Loucy (cell line): Measurements from ENCODE around the gene RHOA.

ENCODE experiments used
- H2AFZ ChIP-seq: fragments of 200-600 bp; sonication (generic); 2 replicates; pipeline ENCODE4 v1.6.0; 2016; ENCODE audit warnings: antibody characterized with exemption, mild to moderate bottlenecking, low read length, moderate library complexity
- H3F3A ChIP-seq: fragments of 200-600 bp; 2 replicates; pipeline ENCODE4 v1.6.0; 2016; ENCODE audit warnings: antibody characterized with exemption, low read depth, mild to moderate bottlenecking
- H3K27me3 ChIP-seq: fragments of 200-600 bp; sonication (generic); 2 replicates; pipeline ENCODE4 v1.6.1; 2014; ENCODE audit warnings: low read length, mild to moderate bottlenecking; ENCODE audit not compliant: insufficient read depth, poor library complexity, severe bottlenecking
- H3K36me3 ChIP-seq: fragments of 200-600 bp; sonication (generic); 2 replicates; pipeline ENCODE4 v1.6.1; 2016; ENCODE audit warnings: low read length; ENCODE audit not compliant: insufficient read depth
- H3K4me1 ChIP-seq: fragments of 200-600 bp; sonication (generic); 2 replicates; pipeline ENCODE4 v1.5.1; 2014; ENCODE audit warnings: low read length, mild to moderate bottlenecking; ENCODE audit not compliant: insufficient read depth, poor library complexity, severe bottlenecking
- H3K4me2 ChIP-seq: fragments of 200-600 bp; sonication (generic); 2 replicates; pipeline ENCODE4 v1.6.0; 2014; ENCODE audit warnings: antibody characterized with exemption, low read length, low read depth, mild to moderate bottlenecking; ENCODE audit not compliant: poor library complexity, severe bottlenecking
- H3K4me3 ChIP-seq: fragments of 200-600 bp; sonication (generic); 2 replicates; pipeline ENCODE4 v1.5.1; 2014; ENCODE audit warnings: low read length, mild to moderate bottlenecking, mixed read lengths; ENCODE audit not compliant: poor library complexity, severe bottlenecking
- H3K79me2 ChIP-seq: fragments of 200-600 bp; sonication (generic); 2 replicates; pipeline ENCODE4 v1.6.1; 2014; ENCODE audit warnings: low read length; ENCODE audit not compliant: insufficient read depth
- H3K9ac ChIP-seq: fragments of 200-600 bp; sonication (generic); 2 replicates; pipeline ENCODE4 v1.6.0; 2014; ENCODE audit warnings: mild to moderate bottlenecking, low read depth, low read length, moderate library complexity; ENCODE audit not compliant: poor library complexity, severe bottlenecking
- H3K9me2 ChIP-seq: fragments of 200-600 bp; sonication (generic); replicated peaks from 2 replicates; pipeline ENCODE4 v1.6.1; 2016; ENCODE audit warnings: low read depth, low read length, mixed read lengths
- H3K9me3 ChIP-seq: fragments of 200-600 bp; sonication (generic); 2 replicates; pipeline ENCODE4 v1.6.1; 2014; ENCODE audit warnings: mild to moderate bottlenecking, antibody characterized with exemption, low read length, low read depth; ENCODE audit not compliant: insufficient read depth
- H4K20me1 ChIP-seq: fragments of 200-600 bp; sonication (generic); 2 replicates; pipeline ENCODE4 v1.6.0; 2014; ENCODE audit warnings: antibody characterized with exemption, low read length, mild to moderate bottlenecking; ENCODE audit not compliant: insufficient read depth, poor library complexity, severe bottlenecking
- EZH2phosphoT487 ChIP-seq: fragments of 200-600 bp; IDR thresholded peaks from 2 replicates; pipeline ENCODE4 v1.6.1; 2018; ENCODE audit warnings: antibody characterized with exemption, mild to moderate bottlenecking, moderate library complexity, borderline replicate concordance
- TF ChIP-seq, protein P1 (sequence below): fragments of 200-600 bp; sonication (generic); conservative IDR thresholded peaks from 2 replicates; pipeline ENCODE4 v1.5.1; 2014; ENCODE audit warnings: mild to moderate bottlenecking, antibody characterized with exemption, low read length

The RHOA gene

DNA sequence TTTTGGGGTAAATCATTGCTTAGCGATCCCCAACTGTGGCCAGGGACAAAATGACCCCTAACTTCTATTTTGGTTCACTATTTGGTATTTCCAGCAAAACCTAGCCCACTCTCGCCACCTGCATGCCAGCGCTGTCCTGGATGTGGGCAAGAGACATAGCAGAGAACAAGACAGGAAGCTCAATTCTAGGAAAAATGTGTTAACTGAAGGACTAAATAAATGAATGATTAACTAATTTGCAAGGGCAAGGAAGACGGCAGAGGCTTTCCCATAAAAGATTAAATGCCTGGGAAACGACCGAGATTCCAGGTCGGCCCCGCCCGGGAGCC, 16.9 kb upstream of the RHOA start:
- Histone ChIP-seq H3K4me2 (peak overlapping the region; percentile 67), H3F3A (no peaks in the 10 kb centered on the region), H4K20me1 (no peaks in the 10 kb centered on the region), H2AFZ (peak overlapping the region; percentile 96), H3K4me3 (peak overlapping the region; percentile 87), H3K9me3 (no peaks in the 10 kb centered on the region), H3K79me2 (0 out of 2 replicates have a peak, but pooled peaks cover 12% of the 10 kb centered on the region), H3K4me1 (peaks cover 19% of the 10 kb centered on the region), H3K9me2 (no peaks in the 10 kb centered on the region), H3K27me3 (no peaks in the 10 kb centered on the region), H3K36me3 (no peaks in the 10 kb centered on the region), H3K9ac (peak overlapping the region; percentile 81)
- TF ChIP-seq EZH2phosphoT487 = no peak
- TF ChIP-seq, protein P1, sequence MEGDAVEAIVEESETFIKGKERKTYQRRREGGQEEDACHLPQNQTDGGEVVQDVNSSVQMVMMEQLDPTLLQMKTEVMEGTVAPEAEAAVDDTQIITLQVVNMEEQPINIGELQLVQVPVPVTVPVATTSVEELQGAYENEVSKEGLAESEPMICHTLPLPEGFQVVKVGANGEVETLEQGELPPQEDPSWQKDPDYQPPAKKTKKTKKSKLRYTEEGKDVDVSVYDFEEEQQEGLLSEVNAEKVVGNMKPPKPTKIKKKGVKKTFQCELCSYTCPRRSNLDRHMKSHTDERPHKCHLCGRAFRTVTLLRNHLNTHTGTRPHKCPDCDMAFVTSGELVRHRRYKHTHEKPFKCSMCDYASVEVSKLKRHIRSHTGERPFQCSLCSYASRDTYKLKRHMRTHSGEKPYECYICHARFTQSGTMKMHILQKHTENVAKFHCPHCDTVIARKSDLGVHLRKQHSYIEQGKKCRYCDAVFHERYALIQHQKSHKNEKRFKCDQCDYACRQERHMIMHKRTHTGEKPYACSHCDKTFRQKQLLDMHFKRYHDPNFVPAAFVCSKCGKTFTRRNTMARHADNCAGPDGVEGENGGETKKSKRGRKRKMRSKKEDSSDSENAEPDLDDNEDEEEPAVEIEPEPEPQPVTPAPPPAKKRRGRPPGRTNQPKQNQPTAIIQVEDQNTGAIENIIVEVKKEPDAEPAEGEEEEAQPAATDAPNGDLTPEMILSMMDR = peak; percentile 36

DNA sequence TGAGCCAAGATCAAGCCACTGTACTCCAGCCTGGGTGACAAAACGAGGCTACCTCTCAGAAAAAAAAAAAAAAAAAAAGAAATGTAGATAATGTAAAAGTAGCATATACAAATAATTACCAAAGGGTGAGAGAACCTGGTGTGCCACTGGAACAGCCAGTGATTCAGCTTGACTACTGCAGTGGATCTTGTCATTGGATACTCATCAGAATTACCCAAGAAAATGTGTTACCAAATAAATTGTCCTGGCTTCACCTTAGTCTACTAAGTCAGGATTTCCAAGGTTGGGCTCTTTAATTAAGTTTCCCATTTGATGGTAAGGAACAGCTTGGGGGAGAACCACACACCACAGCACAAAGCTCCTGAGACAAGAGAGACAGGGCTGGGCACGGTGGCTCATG, 15.8 kb upstream of the RHOA start:
- Histone ChIP-seq H3K79me2 (0 out of 2 replicates have a peak, but pooled peaks cover 12% of the 10 kb centered on the region), H3F3A (no peaks in the 10 kb centered on the region), H3K4me3 (no peak overlapping the region), H3K4me2 (peak overlapping the region; percentile 67), H3K27me3 (no peaks in the 10 kb centered on the region), H3K9me3 (no peaks in the 10 kb centered on the region), H2AFZ (no peak overlapping the region), H3K9ac (no peak overlapping the region), H3K4me1 (peaks cover 21% of the 10 kb centered on the region), H3K36me3 (no peaks in the 10 kb centered on the region), H3K9me2 (no peaks in the 10 kb centered on the region), H4K20me1 (no peaks in the 10 kb centered on the region)
- no peak for TF ChIP-seq EZH2phosphoT487
- TF ChIP-seq, protein P1 = no peak

DNA sequence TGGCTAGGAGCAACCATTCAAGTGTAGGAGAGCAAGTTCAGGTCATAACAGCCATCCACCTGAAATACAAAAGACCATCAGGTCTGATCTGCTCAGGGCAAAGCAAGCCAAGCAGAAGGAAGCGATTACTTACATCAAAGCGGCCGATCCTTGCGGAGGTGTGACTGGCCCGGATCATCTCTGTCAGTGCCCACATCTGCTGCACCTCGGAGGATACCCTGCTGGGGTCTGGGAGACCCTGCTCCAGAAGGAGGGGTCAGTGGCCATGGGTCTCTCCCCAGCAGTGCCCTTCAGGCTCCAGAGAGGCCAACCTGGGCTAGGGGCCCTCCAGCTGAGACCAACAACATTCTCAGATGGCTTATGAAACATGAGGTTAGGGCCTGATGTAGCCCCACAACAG, 13.0 kb upstream of the RHOA start:
- no peak for TF ChIP-seq EZH2phosphoT487
- TF ChIP-seq, protein P1 = no peak
- Histone ChIP-seq H3K9ac (peak overlapping the region; percentile 51), H3K4me3 (no peak overlapping the region), H3F3A (no peaks in the 10 kb centered on the region), H3K9me3 (no peaks in the 10 kb centered on the region), H4K20me1 (no peaks in the 10 kb centered on the region), H3K36me3 (no peaks in the 10 kb centered on the region), H3K79me2 (0 out of 2 replicates have a peak, but pooled peaks cover 12% of the 10 kb centered on the region), H3K4me1 (peaks cover 19% of the 10 kb centered on the region), H3K27me3 (no peaks in the 10 kb centered on the region), H3K9me2 (no peaks in the 10 kb centered on the region), H2AFZ (no peak overlapping the region), H3K4me2 (peak overlapping the region; percentile 52)
